COR-L47 (cell line): Measurements from ENCODE around the gene ZNF710.

Experiments used
- DNase-seq: peaks from one replicate; lab custom pipeline; 2025; lab: John Stamatoyannopoulos, UW

ZNF710 gene

DNA sequence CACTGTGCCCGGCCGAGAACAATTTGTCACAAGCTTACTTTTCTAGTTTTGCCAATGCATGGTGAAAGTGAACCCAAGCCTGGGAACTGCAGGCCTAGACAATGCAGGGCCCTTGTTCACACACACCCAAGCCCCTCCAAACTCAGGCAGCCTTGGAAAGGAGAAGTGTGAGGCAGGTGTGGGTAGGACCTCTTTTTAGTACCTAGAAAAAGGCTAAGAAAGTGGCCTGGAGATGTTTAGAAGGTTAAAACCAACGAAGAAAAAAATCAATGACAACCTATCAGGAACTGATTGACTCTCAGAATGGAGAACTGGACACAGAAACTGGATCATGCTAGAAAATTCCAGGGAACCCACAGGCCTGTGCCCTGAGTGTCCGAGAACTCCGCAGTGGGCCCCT, 82.3 kb downstream of the ZNF710 start:
- DNase-seq, result no peak

DNA sequence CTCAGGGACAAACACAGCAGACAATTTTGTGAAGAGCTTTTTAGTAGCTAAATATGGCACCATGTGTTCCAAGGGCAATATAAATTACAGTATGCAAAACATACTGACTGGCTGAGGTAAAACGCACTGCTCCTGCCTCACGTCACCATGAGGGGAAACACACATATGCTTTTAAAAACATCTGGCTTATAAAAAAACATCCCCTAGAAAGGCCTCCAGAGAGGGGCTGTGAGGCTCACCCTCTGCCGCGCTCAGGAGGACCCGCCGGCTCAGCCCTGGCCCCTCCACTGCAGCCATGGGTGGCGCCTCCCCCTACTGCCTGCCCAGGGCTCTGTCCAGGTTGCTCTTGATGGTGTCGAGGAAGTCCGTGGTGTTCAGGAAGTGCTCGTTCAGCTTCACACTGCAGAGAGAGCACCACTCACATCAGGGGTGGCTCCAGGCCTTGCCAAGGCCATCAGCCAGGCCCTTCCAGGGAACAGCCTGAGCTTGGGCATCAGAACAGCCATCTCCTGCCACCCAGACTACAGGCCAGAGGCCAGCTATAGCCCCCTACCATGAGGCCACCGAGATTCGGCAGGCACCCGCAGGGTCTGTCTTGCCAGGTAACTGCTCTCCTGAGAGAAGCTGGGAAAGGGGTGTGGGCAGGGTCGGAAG, 83.0 kb downstream of the ZNF710 start:
- no peak for DNase-seq

- DNase-seq, result no peak
Measured at GRCh38 chr15:90084876-90085423, 83.8 kb downstream of the ZNF710 start.

DNA sequence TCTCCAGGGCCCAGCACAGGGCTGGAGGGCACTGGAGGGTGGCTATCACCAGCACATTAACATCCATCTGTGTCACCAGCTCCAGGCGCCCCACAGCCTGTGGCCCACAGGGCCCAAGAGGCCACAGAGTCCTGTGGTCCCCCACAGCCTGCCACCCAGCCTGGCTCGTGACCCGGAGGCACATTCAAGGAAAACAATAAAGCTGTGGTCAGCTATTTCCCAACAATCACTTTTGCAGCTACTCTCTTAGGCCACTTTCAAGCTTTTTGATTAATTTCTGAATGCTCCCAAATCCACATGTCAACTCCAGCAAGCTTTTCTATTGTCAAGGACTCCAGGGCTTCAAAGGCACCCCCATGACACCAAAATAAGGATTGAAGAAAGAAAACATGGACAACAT, 84.4 kb downstream of the ZNF710 start:
- DNase-seq, result no peak

GRCh38 chr15:90086868-90087268, 85.7 kb downstream of the ZNF710 start:
- DNase-seq, result peak; percentile 31

- DNase-seq, result no peak
Measured at GRCh38 chr15:90087454-90088154, 86.5 kb downstream of the ZNF710 start.

GRCh38 chr15:90090226-90090848, 89.2 kb downstream of the ZNF710 start:
- no peak for DNase-seq

- no peak for DNase-seq
Measured at GRCh38 chr15:90091156-90091931, 90.2 kb downstream of the ZNF710 start.

- no peak for DNase-seq
Measured at GRCh38 chr15:90095521-90095959, 94.4 kb downstream of the ZNF710 start.

DNA sequence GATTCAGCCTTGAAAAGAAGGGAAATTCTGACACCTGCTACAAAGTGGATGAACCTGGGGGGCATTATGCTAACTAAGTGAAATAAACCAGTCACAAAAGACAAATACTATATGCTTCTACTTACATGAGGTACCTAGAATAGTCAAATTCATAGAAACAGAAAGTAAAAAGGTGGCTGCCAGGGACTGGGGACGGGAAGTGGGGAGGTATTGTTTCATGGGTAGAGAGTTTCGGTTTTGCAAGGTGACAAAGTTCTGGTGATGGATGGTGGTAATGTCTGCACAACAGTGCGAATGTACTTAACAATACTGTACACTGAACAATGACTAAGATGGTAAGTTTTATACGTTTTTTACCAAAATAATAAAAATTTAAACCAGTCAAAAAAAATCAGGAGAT, 96.4 kb downstream of the ZNF710 start:
- DNase-seq, result no peak

- DNase-seq, result no peak
Measured at GRCh38 chr15:90099072-90099867, 98.1 kb downstream of the ZNF710 start.

DNA sequence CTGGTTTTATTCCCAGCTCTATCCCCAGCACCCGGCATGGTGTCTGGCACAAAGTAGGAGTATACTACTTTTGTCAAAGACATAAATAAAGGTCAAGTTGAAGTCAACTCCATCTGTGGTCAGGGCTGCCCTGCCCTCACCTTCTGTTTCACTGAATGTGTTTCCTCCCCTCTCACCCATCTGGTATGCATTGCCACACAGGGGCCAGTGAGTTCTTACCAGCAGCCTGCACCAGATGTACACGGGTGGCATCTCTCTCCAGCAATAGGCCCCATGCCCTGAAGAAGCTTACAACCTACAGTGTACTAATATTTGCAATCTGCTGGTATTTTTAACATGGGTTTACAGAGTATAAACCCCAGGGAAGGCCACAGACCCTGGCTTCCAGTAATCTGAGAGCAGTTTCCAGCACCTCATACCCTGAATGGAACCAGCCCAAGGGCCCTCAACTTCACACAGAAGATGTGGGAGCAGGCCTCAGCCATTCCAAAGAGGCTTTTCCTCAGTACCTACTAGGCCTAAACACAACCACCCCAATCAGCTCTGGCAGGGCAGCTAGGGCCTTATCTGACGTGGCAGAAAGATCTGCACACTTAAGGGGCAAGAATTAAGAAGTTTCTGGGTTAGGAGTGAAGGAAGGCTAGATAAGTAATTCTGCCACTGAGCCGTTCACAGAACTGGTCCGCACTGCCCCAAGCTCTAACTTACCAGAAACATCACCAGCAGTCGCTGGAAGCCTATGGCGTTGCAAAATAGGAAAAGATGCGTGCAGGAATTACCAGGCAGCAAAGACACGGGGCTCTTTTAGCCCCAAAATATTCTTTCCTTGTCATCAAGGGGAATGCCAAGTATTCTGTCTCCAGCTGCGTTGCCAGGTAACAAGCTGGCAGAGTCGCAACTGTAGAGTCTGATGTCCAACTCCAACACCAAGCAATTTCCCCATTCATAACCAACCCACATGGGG, 99.0 kb downstream of the ZNF710 start:
- DNase-seq, result peak; percentile 9

DNA sequence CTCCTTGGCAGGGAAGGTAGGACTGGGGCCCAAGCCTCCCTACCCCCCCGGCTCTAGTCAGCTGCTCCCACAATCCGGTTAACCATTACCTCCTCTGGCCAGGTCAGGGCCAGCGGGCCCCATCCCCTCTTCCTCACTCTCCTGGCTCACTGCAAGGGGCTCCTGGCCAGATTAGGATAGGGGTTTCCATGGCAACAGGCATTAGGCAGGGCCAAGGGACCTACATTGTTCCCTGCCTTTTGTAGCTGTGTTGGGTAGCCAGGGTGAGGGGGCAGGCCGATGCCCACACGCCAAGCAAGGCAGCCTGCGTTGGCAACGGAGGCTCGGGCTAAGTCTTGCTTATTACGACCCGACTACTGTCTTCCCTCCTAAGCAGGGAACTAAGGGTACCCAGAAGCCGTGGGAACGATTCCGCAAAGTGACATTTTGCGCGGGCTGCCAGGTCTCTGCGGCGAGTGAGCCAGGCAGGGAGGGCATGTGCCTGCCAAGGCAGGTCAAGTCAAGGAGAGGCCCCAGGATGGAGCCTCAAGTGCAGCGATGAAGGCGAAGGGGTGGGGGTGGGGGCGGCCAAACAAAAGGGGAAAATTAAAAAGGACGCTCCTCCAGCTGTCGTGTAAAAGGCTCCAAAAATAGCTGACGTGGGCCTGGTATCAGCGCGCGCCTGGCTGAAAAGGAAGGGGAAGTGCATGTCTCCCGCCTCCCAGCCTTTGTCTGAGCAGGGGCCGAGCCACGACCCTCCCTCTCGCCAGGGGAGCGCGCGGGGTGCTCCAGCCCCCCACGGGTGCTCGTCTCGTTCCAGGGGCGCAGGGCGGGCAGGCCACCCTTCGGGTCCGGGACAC, 100.2 kb downstream of the ZNF710 start:
- DNase-seq, result peak; percentile 42

- DNase-seq, result peak; percentile 70
Measured at GRCh38 chr15:90101969-90102890, 101.1 kb downstream of the ZNF710 start, which contains the start of gene IDH2. TSS of gene IDH2 (minus strand) at chr15:90102468. CDS start at chr15:90102390, 78 bp downstream.

- DNase-seq, result no peak
Measured at GRCh38 chr15:90103701-90104329, 102.7 kb downstream of the ZNF710 start.

- no peak for DNase-seq
Measured at GRCh38 chr15:90104551-90104950, 103.4 kb downstream of the ZNF710 start.

DNA sequence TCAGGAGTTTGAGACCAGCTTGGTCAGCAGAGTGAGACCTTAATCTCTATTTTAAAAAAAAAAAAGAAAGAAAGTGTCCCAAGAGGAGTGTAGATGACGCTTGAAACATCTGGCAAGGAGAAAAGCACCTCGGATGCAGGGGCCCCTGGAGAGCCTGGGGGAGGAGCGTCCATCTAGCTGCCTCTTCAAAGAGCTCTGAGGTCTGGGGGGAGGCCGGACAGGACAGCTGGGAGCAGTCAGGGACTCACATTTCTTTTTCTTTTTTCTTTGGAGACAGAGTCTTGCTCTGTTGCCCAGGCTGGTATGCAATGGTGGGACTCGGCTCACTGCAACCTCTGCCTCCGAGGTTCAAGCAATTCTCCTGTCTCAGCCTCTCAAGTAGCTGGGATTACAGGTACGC, 104.4 kb downstream of the ZNF710 start:
- DNase-seq, result no peak
